ENCODE measurements around the gene GLIPR2.

The GLIPR2 gene

DNA sequence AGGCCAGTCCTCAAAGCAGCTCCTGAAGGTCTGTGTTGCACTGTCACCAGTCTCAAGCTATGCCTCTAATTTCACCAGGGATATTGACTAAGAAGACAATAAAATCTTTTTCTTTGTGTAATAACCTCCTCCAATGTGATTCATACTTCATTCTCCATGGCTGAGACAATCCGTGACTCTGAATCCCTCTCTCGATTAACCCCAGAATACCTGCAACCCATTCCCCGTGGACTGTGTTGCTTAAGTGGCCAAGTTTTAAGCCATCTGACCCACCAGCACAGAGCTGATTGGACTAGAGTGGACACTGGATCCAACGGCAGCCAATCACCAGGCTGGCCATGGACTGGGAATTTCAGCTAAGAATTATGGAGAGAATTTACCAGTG is 27.2 kb downstream of the GLIPR2 start:
- H3K4me3 ChIP-seq (ENCODE audit: low read depth, low read length), result no peak overlapping the region
- TF ChIP-seq, protein P1, sequence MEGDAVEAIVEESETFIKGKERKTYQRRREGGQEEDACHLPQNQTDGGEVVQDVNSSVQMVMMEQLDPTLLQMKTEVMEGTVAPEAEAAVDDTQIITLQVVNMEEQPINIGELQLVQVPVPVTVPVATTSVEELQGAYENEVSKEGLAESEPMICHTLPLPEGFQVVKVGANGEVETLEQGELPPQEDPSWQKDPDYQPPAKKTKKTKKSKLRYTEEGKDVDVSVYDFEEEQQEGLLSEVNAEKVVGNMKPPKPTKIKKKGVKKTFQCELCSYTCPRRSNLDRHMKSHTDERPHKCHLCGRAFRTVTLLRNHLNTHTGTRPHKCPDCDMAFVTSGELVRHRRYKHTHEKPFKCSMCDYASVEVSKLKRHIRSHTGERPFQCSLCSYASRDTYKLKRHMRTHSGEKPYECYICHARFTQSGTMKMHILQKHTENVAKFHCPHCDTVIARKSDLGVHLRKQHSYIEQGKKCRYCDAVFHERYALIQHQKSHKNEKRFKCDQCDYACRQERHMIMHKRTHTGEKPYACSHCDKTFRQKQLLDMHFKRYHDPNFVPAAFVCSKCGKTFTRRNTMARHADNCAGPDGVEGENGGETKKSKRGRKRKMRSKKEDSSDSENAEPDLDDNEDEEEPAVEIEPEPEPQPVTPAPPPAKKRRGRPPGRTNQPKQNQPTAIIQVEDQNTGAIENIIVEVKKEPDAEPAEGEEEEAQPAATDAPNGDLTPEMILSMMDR (IDR thresholded peaks at IDR 0.05; ENCODE audit: low read depth, low read length, missing control alignments), result no peak
- no peak for DNase-seq (ENCODE audit: low read depth)

DNA sequence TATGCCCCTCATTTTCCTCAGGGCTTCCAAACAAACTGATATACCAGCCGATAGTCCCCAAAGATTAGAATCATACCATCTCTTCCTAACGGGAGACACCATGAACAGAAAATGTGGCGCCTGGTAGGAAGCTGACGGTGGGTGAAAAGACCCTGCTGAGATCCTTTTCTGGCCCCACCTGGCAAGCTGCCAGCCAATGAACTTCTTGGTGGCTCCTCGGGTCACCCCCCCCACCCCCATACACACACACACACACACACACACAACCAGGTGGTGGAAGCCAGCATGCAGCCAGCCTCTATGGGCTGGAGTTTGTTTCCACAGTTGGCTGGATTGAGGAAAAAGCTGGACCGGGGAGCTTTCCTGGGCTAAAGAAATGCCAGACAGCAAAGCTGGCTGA is 27.8 kb downstream of the GLIPR2 start:
- H3K4me3 ChIP-seq (ENCODE audit: low read depth, low read length), result no peak overlapping the region
- no peak for DNase-seq (ENCODE audit: low read depth)
- TF ChIP-seq, protein P1 (IDR thresholded peaks at IDR 0.05; ENCODE audit: low read depth, low read length, missing control alignments), result no peak

DNA sequence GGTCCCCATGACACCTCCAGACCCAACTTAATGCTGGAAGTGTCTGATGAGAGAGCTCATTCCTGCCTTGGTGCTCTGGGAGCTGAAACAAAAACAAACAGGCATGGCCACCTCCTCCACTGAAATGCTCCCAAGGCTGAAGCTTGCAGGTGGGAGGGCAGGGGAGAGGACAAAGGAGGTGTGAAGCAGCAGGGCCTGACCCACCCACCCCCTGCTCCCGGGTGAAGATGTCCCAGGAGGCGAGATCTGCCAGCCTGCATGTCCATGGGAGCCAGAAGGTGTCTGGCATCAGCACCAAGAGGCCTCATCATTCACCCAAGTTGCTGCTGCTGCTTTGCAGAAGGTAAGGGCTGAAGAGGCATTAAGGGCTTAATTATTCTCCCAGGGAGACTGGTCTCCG is 28.5 kb downstream of the GLIPR2 start:
- H3K4me3 ChIP-seq (ENCODE audit: low read depth, low read length), result no peak overlapping the region
- TF ChIP-seq, protein P1 (IDR thresholded peaks at IDR 0.05; ENCODE audit: low read depth, low read length, missing control alignments), result no peak
- DNase-seq (ENCODE audit: low read depth), result no peak

DNA sequence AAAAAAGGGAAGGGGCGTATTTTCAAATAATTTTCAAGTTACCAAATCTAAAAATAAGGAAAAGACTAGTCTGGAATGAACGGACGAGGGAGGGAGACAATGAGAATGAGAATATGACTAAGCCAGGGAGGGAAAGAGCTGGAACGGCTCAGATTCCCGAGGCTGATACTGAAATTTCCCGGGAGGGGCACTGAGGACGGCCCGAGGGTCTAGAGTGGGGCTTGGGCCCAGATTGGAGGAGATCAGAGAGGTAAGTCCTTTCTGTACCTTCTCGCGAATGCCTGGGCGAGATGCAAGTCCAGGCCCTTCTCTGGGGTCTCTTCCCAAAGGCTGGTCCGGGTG is 29.3 kb downstream of the GLIPR2 start:
- TF ChIP-seq, protein P1 (IDR thresholded peaks at IDR 0.05; ENCODE audit: low read depth, low read length, missing control alignments), result no peak
- H3K4me3 ChIP-seq (ENCODE audit: low read depth, low read length), result no peak overlapping the region

DNA sequence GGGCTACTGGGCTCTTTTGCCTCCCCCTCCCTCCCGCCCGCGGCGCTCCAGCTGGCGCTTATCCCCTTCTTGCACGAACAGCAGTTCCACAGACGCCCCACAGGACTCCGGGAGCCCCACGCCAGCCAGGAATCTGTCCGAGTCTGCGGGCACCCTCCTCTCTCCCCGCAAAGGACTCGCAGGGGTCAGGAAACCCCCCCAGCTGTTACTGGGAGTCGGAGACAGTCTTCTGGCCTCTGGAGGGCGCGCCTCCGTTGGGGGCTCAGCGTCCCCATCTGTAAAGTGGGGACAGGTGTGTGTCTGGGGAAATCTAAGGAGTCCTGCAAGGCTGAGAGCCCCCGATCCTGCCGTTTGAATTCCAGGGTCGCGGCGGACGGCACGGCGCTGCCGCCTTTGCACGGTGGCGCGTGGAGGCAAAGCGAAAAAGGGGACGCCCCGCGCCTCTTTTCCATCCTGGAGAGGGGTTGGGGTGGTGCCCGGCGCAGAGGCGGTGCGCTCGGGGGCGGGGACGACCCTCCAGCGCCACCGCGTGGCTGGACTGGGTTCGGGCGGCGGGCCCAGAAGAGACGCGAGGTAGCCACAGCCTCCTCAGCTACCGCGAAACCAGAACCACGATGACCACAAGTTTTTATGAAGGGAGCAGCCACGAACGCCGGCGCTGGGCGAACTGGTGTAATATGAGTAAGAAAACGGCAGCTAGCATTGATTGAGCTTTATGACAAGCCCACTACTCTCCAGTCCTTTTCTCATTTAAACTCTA is 29.8 kb downstream of the GLIPR2 start:
- DNase-seq (ENCODE audit: low read depth), result no peak
- TF ChIP-seq, protein P1 (IDR thresholded peaks at IDR 0.05; ENCODE audit: low read depth, low read length, missing control alignments), result peak; percentile 80
- H3K4me3 ChIP-seq (ENCODE audit: low read depth, low read length), result peak overlapping the region; percentile 50

More for the DNA sequence above, 29.3 kb downstream of the GLIPR2 start:
- DNase-seq (ENCODE audit: low read depth), result no peak

DNA sequence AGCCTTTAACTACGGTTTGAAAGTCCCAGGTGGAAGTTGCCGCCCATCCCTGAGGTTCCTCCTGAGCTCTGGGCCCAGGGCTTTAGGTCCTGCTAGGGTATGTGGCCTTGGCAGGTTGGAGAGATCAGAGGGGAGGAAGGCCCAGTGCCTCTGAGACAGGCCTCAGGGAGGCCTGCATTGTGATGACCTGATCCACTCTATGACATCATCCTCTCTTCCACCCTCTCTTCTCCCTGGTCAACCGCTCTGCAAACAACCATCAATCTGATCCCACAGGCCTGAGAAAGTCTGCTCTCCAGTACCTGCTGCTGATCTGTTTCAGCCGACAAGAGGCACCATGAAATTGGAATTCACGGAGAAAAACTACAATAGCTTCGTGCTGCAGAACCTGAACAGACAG is 32.6 kb downstream of the GLIPR2 start, which contains the start of gene CCIN:
CCIN (plus strand) TSS at position 223 of the 400 bp plus-strand sequence; CDS start at position 338, 115 bp downstream.
- H3K4me3 ChIP-seq (ENCODE audit: low read depth, low read length), result no peak within 1 kb of the TSS
- TF ChIP-seq, protein P1 (IDR thresholded peaks at IDR 0.05; ENCODE audit: low read depth, low read length, missing control alignments), result no peak
- no peak for DNase-seq (ENCODE audit: low read depth)

DNA sequence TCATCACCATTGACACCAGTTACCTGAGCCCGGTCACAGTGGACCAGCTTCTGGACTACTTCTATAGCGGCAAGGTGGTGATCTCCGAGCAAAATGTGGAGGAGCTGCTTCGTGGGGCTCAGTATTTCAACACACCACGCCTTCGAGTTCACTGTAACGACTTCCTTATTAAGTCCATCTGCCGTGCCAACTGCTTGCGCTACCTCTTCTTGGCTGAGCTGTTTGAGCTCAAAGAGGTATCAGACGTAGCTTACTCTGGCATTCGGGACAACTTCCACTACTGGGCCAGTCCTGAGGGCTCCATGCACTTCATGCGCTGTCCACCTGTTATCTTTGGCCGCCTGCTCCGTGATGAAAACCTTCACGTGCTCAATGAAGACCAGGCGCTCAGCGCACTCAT is 33.2 kb downstream of the GLIPR2 start:
- no peak overlapping the region for H3K4me3 ChIP-seq (ENCODE audit: low read depth, low read length)
- TF ChIP-seq, protein P1 (IDR thresholded peaks at IDR 0.05; ENCODE audit: low read depth, low read length, missing control alignments), result no peak
- DNase-seq (ENCODE audit: low read depth), result no peak
